Measurements from ENCODE around the gene CYSLTR2.

The CYSLTR2 gene

DNA sequence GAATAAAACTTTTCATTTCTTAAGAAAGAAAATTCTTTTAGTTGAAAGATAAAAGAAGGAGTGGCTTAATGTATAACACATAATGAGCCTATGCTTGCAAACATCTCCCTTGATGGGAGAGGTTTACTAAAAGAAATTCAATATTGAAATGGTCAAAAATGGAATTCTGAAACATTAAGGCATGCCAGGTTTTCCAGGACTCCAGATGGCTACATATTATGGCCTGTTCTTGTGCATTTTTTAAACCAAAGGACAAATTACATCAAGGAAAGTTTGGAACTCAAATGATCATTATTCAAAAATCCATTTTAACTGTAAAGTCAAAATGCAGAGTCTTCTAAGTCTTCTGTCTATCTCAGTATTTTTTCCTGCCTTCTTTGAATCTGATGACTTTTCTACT is 19.1 kb upstream of the CYSLTR2 start:
- H3K27ac ChIP-seq: no peak overlapping the region
- no peak for TF ChIP-seq ZFX (IDR thresholded peaks at IDR 0.05)
- TF ChIP-seq, protein P1, sequence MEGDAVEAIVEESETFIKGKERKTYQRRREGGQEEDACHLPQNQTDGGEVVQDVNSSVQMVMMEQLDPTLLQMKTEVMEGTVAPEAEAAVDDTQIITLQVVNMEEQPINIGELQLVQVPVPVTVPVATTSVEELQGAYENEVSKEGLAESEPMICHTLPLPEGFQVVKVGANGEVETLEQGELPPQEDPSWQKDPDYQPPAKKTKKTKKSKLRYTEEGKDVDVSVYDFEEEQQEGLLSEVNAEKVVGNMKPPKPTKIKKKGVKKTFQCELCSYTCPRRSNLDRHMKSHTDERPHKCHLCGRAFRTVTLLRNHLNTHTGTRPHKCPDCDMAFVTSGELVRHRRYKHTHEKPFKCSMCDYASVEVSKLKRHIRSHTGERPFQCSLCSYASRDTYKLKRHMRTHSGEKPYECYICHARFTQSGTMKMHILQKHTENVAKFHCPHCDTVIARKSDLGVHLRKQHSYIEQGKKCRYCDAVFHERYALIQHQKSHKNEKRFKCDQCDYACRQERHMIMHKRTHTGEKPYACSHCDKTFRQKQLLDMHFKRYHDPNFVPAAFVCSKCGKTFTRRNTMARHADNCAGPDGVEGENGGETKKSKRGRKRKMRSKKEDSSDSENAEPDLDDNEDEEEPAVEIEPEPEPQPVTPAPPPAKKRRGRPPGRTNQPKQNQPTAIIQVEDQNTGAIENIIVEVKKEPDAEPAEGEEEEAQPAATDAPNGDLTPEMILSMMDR (conservative IDR thresholded peaks at IDR 0.05): no peak

DNA sequence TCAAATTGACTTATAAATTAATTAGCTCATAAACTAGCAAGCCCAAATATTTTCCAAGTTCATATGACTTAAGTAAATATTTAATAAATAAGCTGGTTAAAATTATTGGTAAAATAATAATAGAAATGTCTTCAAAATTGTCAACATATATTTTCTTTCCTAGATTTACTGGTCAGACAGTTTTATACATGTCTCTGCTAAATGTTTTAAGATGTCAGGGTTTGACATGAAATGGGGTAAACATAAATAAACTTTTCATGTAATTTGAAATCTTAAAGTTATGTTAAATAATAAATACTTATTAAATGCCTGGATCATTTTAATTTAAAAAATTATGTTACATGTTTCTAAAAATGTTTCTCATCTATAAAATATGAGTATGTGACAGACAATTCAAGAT is 18.3 kb upstream of the CYSLTR2 start:
- TF ChIP-seq ZFX (IDR thresholded peaks at IDR 0.05): no peak
- TF ChIP-seq, protein P1 (conservative IDR thresholded peaks at IDR 0.05): no peak

DNA sequence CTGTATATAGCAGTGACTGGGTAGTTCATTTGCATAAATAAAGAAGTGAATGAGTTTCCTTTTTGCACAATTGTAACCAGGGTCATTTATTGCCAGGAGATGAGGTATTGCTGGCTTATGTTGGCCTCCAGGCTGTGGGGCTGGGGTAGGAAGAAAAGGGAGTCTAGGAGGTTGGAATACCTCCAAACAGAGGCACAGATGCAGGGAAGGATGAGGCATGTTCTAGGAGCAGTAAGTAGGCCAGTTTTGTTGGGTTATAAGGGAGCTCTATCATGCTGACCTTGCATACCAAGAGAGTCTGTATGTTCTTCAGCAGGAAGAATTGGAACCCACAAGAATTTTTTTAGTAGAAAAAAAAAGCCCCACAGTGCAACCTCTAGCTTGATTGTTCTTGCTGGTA is 17.2 kb upstream of the CYSLTR2 start:
- no peak for TF ChIP-seq ZFX (IDR thresholded peaks at IDR 0.05)
- TF ChIP-seq, protein P1 (conservative IDR thresholded peaks at IDR 0.05): no peak
- H3K27ac ChIP-seq: no peak overlapping the region

More for the DNA sequence above, 18.3 kb upstream of the CYSLTR2 start:
- no peak overlapping the region for H3K27ac ChIP-seq

DNA sequence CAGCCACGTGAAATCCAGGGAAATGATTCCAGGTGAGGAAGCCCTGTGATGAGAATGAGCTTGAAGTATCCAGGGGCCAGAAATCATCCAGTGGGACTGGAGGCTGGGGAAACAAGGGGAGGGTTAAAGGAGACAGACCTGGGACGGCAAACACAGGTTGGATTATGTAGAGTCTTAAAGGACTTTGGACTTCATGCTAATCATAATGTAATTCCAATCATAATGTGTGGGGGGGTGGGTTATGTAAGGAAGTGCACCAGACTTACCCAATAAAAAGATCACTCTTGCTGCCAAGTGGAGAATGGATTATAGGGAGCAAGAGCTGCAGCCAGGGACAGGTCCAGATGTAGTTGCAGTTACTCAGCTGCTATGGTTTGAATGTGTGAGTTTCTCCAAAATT is 16.1 kb upstream of the CYSLTR2 start:
- H3K27ac ChIP-seq: no peak overlapping the region
- no peak for TF ChIP-seq ZFX (IDR thresholded peaks at IDR 0.05)
- TF ChIP-seq, protein P1 (conservative IDR thresholded peaks at IDR 0.05): no peak

DNA sequence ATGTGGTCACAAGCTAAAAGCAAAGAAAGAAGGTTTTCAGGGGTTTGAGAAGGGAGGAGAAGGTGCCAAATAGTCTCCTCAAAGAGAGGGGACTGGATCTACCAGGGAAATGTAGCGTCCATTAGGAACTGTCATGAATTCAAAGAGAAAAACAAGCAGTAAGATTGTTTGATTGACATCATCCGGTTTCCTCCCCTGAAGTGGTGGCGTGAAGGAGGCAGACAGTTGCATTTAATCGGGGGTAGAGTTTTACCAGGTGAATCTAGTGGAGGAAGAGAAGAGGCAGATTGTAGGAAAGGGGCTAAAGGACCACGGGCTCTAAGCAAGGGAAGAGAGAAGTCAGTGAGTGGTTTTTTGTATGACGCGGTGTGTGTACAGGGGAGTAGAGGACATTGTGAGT is 13.0 kb upstream of the CYSLTR2 start:
- H3K27ac ChIP-seq: no peak overlapping the region
- no peak for TF ChIP-seq ZFX (IDR thresholded peaks at IDR 0.05)
- TF ChIP-seq, protein P1 (conservative IDR thresholded peaks at IDR 0.05): no peak

DNA sequence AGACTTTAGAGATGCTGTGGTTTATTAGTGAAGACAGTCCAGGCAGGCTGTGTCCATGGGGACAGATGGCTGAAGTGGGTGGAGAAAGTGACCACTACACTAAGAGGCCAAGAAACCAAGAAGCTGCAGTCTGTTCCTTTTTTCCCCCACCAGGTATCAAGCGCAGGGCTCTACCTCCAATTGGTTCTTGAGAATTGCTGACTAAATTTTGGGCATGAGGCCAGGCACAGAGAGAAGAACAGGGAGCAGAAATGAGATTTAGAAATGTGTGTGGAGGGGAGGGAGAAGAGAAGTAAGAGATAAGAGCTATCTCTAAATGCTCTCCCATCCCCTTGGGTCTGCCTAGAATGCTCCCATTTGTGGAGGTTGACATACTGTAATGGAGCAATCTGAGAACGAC is 12.3 kb upstream of the CYSLTR2 start:
- H3K27ac ChIP-seq: no peak overlapping the region
- TF ChIP-seq, protein P1 (conservative IDR thresholded peaks at IDR 0.05): no peak
- no peak for TF ChIP-seq ZFX (IDR thresholded peaks at IDR 0.05)

DNA sequence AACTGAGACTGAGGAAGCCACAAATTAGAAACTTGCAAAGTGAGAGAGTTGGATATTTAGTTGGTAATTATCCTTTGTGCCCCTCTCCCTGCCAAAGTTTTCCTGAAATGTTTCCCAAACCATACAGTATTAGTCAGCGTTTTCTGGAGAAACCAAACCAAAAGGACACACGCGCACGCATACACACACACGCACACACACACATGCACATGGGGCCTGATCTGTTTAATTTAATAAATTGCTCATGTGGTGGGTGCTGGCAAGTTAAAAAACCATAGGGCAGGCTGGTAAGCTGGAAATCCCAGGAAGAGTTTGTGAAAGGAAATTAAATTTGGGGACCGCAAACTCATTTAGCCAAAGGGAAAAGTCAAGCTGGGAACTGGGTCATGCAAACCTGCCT is 11.7 kb upstream of the CYSLTR2 start:
- H3K27ac ChIP-seq: no peak overlapping the region
- no peak for TF ChIP-seq ZFX (IDR thresholded peaks at IDR 0.05)
- TF ChIP-seq, protein P1 (conservative IDR thresholded peaks at IDR 0.05): no peak
